GM18861 (cell line): ENCODE results near the gene STOX2.

Experiments used
- ATAC-seq: cut with Tn5 transposase; IDR thresholded peaks from one replicate; pipeline ENCODE4 v1.9.1; 2021; ENCODE audit not compliant: unreplicated experiment

STOX2 gene

GRCh38 chr4:183887351-183887750 is 17.8 kb upstream of the STOX2 start:
- no peak for ATAC-seq

- ATAC-seq, result no peak
Measured at GRCh38 chr4:183888564-183888963, 16.5 kb upstream of the STOX2 start.

GRCh38 chr4:183889190-183889589 is 15.9 kb upstream of the STOX2 start:
- no peak for ATAC-seq

- ATAC-seq, result no peak
Measured at GRCh38 chr4:183897193-183897592, 7.9 kb upstream of the STOX2 start.

- ATAC-seq, result no peak
Measured at GRCh38 chr4:183898456-183898855, 6.7 kb upstream of the STOX2 start.

- no peak for ATAC-seq
Measured at GRCh38 chr4:183903021-183903760, 1.9 kb upstream of the STOX2 start.

GRCh38 chr4:183905593-183906488 is 734 bp downstream of the STOX2 start:
- ATAC-seq, result no peak

GRCh38 chr4:183906489-183906738 is 1.3 kb downstream of the STOX2 start:
- no peak for ATAC-seq

- no peak for ATAC-seq
Measured at GRCh38 chr4:183906739-183907651, 1.9 kb downstream of the STOX2 start.

- no peak for ATAC-seq
Measured at GRCh38 chr4:183907871-183908683, 3.0 kb downstream of the STOX2 start.

- no peak for ATAC-seq
Measured at GRCh38 chr4:183909187-183909586, 4.1 kb downstream of the STOX2 start.

- no peak for ATAC-seq
Measured at GRCh38 chr4:183909801-183910200, 4.7 kb downstream of the STOX2 start.

- no peak for ATAC-seq
Measured at GRCh38 chr4:183912585-183912984, 7.5 kb downstream of the STOX2 start.

GRCh38 chr4:183915976-183916375 is 10.9 kb downstream of the STOX2 start:
- no peak for ATAC-seq

- no peak for ATAC-seq
Measured at GRCh38 chr4:183918696-183919095, 13.6 kb downstream of the STOX2 start.

GRCh38 chr4:183919141-183919540 is 14.0 kb downstream of the STOX2 start:
- ATAC-seq, result no peak

- ATAC-seq, result no peak
Measured at GRCh38 chr4:183920512-183920911, 15.4 kb downstream of the STOX2 start.

- no peak for ATAC-seq
Measured at GRCh38 chr4:183921335-183921734, 16.2 kb downstream of the STOX2 start.

- ATAC-seq, result no peak
Measured at GRCh38 chr4:183924362-183925044, 19.4 kb downstream of the STOX2 start.

- no peak for ATAC-seq
Measured at GRCh38 chr4:183926950-183927349, 21.8 kb downstream of the STOX2 start.
